ENCODE data around the gene PTOV1.

The PTOV1 gene

GRCh38 chr19:49809160-49809940 lies 41.6 kb upstream of the PTOV1 start:
- peak; percentile 31 for DNase-seq (ENCODE audit: low spot score)
- peak; percentile 25; the same call in 1 of the 2 replicates for TF ChIP-seq CTCF (conservative IDR thresholded peaks at IDR 0.05; ENCODE audit: low read depth)
- POLR2A ChIA-PET (ENCODE audit: low non-redundant PET): no interaction called here
- peak overlapping the region; percentile 84 for H3K27ac ChIP-seq
- CTCF ChIA-PET: interaction anchor here (0.8 kb wide), 1 partner anchor 120 kb away, joined by 3 read pairs; no protein-coding TSS in a partner anchor

GRCh38 chr19:49809941-49810389 lies 41.0 kb upstream of the PTOV1 start:
- TF ChIP-seq CTCF (conservative IDR thresholded peaks at IDR 0.05; ENCODE audit: low read depth): no peak
- POLR2A ChIA-PET (ENCODE audit: low non-redundant PET): no interaction called here
- CTCF ChIA-PET: interaction anchor here (0.6 kb wide), 2 partner anchors 11 to 25 kb away, joined by 3 to 4 read pairs; no protein-coding TSS in a partner anchor
- no peak for DNase-seq (ENCODE audit: low spot score)
- H3K27ac ChIP-seq: peak overlapping the region; percentile 84

GRCh38 chr19:49811328-49811727 lies 39.6 kb upstream of the PTOV1 start:
- ChIA-PET POLR2A (ENCODE audit: low non-redundant PET) (no interaction called here), CTCF (interaction anchor here (0.6 kb wide), 1 partner anchor 111 kb away, joined by 3 read pairs; no protein-coding TSS in a partner anchor)
- no peak for DNase-seq (ENCODE audit: low spot score)
- peak overlapping the region; percentile 84; the same call in 1 of the 2 replicates for H3K27ac ChIP-seq
- TF ChIP-seq CTCF (conservative IDR thresholded peaks at IDR 0.05; ENCODE audit: low read depth): no peak

GRCh38 chr19:49812452-49812996 lies 38.4 kb upstream of the PTOV1 start:
- DNase-seq (ENCODE audit: low spot score): no peak
- TF ChIP-seq CTCF (conservative IDR thresholded peaks at IDR 0.05; ENCODE audit: low read depth): no peak
- ChIA-PET POLR2A (ENCODE audit: low non-redundant PET) (no interaction called here), CTCF (interaction anchor here (0.6 to 0.7 kb wide), 2 partner anchors 16 to 46 kb away, joined by 3 read pairs; partner anchors contain the start of gene AP2A1)
- H3K27ac ChIP-seq: peak overlapping the region; percentile 84

- TF ChIP-seq CTCF (conservative IDR thresholded peaks at IDR 0.05; ENCODE audit: low read depth): no peak
- ChIA-PET CTCF (interaction anchor here (0.6 to 0.7 kb wide), 2 partner anchors 17 to 46 kb away, joined by 3 read pairs; partner anchors contain the start of gene AP2A1), POLR2A (ENCODE audit: low non-redundant PET) (no interaction called here)
- DNase-seq (ENCODE audit: low spot score): peak; percentile 92
- peak within 1 kb of the TSS; percentile 84 for H3K27ac ChIP-seq
These were observed 37.7 kb upstream of the PTOV1 start, which contains the start of gene FUZ for GRCh38 chr19:49812997-49813861. Gene FUZ, minus strand, starts transcription at chr19:49813292. Its CDS starts 186 bp downstream, at chr19:49813106.

- no peak for DNase-seq (ENCODE audit: low spot score)
- TF ChIP-seq CTCF (conservative IDR thresholded peaks at IDR 0.05; ENCODE audit: low read depth): no peak
- ChIA-PET POLR2A (ENCODE audit: low non-redundant PET) (no interaction called here), CTCF (no interaction called here)
- peak overlapping the region; percentile 65 for H3K27ac ChIP-seq
These were observed 36.9 kb upstream of the PTOV1 start for GRCh38 chr19:49814010-49814409.
